Epithelial cell of proximal tubule (primary cell): ENCODE measurements around the gene L3MBTL4. TPM values are rescaled to one million over a fixed set of nuclear protein-coding genes. Genes with fewer than 3 reads are reported as not detected.
"Not testable (repeated sequence)": the region's sequence is repeated elsewhere in the genome, so short reads cannot be mapped to it uniquely, and the experiment has no call there.

Experiments
- DNase-seq: peaks from one replicate; pipeline ENCODE4 v3.0.0-alpha.2; 2011; ENCODE audit warnings: low read depth
- H3K4me3 ChIP-seq: 2 replicates; pipeline ENCODE4 v1.5.1; 2011; ENCODE audit warnings: low read depth, mild to moderate bottlenecking, low read length
- CTCF ChIP-seq: conservative IDR thresholded peaks from 2 replicates; pipeline ENCODE4 v1.5.1; 2012; ENCODE audit warnings: low read depth, mild to moderate bottlenecking, low read length
- total RNA-seq: library from RNA; depleted of rRNA; stranded (reverse); fragments of >200 nt; gene quantifications from 2 replicates; pipeline ENCODE4 v1.2.3, GENCODE V29; 2015

The L3MBTL4 gene
- total RNA-seq, 1 donor from 2014 or later: 4.0 TPM

DNA sequence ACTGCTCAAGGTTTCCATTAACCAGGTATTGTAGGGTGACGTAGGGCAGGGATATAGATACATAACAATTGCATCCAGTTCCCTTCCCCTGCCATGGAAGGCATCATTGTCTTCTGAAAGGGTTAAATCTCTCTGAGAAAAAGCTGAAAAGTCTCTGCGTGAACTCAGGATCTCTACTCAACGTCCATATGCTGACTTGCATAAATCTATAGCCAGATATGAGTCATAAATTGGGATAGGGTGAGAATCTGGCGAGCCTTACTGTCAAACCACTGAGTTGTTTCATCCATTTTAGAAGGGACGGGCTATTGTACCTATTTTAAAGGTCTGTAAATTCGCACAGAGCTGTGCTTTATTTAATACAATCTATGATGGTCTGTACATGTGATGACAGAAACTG lies 258.3 kb downstream of the L3MBTL4 start:
- DNase-seq: no peak
- TF ChIP-seq CTCF: no peak
- H3K4me3 ChIP-seq: no peak overlapping the region

DNA sequence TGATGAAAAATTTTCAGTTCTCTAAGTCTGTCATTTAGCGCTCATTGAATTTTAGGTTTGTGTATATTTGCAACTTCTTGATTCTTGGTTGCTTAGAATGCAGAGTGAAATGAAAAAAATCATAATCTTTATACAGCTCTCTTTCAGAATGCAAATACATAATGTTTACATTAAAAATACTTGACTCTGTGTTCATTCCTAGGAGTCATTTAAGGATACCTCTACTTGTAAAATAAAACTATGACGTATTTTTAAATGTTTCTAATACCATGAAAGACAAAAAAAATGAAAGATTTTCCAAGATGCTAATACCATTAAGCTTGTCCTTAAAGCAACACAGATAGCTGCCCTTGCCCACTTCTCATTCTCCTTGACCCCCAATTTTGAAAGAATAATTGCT lies 259.0 kb downstream of the L3MBTL4 start:
- TF ChIP-seq CTCF: no peak
- no peak overlapping the region for H3K4me3 ChIP-seq
- no peak for DNase-seq

GRCh38 chr18:6150430-6150829 lies 264.3 kb downstream of the L3MBTL4 start:
- H3K4me3 ChIP-seq: no peak overlapping the region
- no peak for TF ChIP-seq CTCF
- no peak for DNase-seq

DNA sequence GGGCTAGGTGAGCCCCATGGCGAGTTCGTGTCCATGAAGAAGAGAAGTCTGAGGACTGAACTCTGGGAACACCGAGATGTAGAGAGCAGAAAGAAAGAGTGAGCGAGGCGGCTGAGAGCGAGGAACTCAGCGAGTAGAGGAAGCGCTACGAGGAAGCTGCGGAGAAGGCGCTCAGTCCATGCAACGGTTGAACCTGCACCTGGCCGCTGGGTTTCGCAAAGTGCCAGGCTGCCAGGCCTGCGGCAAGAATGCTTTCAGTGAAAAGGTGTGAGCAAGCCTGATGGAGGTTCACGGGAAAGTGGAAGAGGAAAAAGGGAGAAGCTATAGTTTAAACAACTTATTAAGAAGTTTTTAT lies 268.4 kb downstream of the L3MBTL4 start:
- DNase-seq: no peak
- TF ChIP-seq CTCF: no peak
- H3K4me3 ChIP-seq: no peak overlapping the region

- no peak overlapping the region for H3K4me3 ChIP-seq
- TF ChIP-seq CTCF: no peak
- DNase-seq: no peak
These were observed 268.9 kb downstream of the L3MBTL4 start for GRCh38 chr18:6145645-6146306.

GRCh38 chr18:6139007-6139406 lies 275.7 kb downstream of the L3MBTL4 start:
- TF ChIP-seq CTCF: no peak
- no peak overlapping the region for H3K4me3 ChIP-seq
- no peak for DNase-seq

DNA sequence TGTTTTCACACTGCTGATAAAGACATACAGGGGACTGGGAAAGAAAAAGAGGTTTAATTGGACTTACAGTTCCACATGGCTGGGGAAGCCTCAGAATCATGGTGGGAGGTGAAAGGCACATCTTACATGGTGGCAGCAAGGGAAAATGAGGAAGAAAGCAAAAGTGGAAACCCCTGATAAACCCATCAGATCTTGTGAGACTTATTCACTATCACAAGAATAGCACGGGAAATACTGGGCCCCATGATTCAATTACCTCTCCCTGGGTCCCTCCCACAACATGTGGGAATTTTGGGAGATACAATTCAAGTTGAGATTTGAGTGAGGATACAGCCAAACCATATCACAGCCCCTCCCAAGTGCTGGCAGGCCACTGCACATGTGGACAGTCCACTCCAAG lies 278.8 kb downstream of the L3MBTL4 start:
- not testable (repeated sequence) for DNase-seq, H3K4me3 ChIP-seq

GRCh38 chr18:6135029-6135428 lies 279.7 kb downstream of the L3MBTL4 start:
- not testable (repeated sequence) for DNase-seq, H3K4me3 ChIP-seq
